NCI-H69 (cell line): ENCODE data around the gene NUDT19.
"Not testable (repeated sequence)": the region's sequence is repeated elsewhere in the genome, so short reads cannot be mapped to it uniquely, and the experiment has no call there.

ENCODE experiments used
- DNase-seq: peaks from one replicate; lab custom pipeline; 2025; lab: John Stamatoyannopoulos, UW

Gene NUDT19

GRCh38 chr19:32675720-32676185 is 15.9 kb upstream of the NUDT19 start, which contains the start of gene RGS9BP:
Gene RGS9BP, plus strand, starts transcription at chr19:32675848. Its CDS starts 416 bp downstream, at chr19:32676264.
- DNase-seq, result peak; percentile 75

GRCh38 chr19:32676186-32676894 is 15.3 kb upstream of the NUDT19 start:
- DNase-seq, result peak; percentile 82

- no peak for DNase-seq
These were observed 14.7 kb upstream of the NUDT19 start for GRCh38 chr19:32676895-32677359.

- DNase-seq, result peak; percentile 4
These were observed 14.0 kb upstream of the NUDT19 start for GRCh38 chr19:32677657-32678056.

- DNase-seq, result no peak
These were observed 10.6 kb upstream of the NUDT19 start for GRCh38 chr19:32680986-32681385.

GRCh38 chr19:32682317-32682716 is 9.3 kb upstream of the NUDT19 start:
- DNase-seq, result no peak

- no peak for DNase-seq
These were observed 4.7 kb upstream of the NUDT19 start for GRCh38 chr19:32686847-32687475.

- DNase-seq, result no peak
These were observed 3.9 kb upstream of the NUDT19 start for GRCh38 chr19:32687681-32688080.

- no peak for DNase-seq
These were observed 3.3 kb upstream of the NUDT19 start for GRCh38 chr19:32688311-32688710.

- DNase-seq, result peak; percentile 80
These were observed 518 bp downstream of the NUDT19 start for GRCh38 chr19:32691952-32692726.

- no peak for DNase-seq
These were observed 1.1 kb downstream of the NUDT19 start for GRCh38 chr19:32692727-32693061.

- not testable (repeated sequence) for DNase-seq
These were observed 1.8 kb downstream of the NUDT19 start for GRCh38 chr19:32693151-32694108.

- not testable (repeated sequence) for DNase-seq
These were observed 2.7 kb downstream of the NUDT19 start for GRCh38 chr19:32694316-32694715.

- not testable (repeated sequence) for DNase-seq
These were observed 3.2 kb downstream of the NUDT19 start for GRCh38 chr19:32694851-32695250.

GRCh38 chr19:32695506-32695905 is 3.9 kb downstream of the NUDT19 start:
- not testable (repeated sequence) for DNase-seq

GRCh38 chr19:32696771-32697170 is 5.2 kb downstream of the NUDT19 start:
- not testable (repeated sequence) for DNase-seq

GRCh38 chr19:32700129-32700528 is 8.5 kb downstream of the NUDT19 start:
- not testable (repeated sequence) for DNase-seq

GRCh38 chr19:32702010-32702409 is 10.4 kb downstream of the NUDT19 start:
- peak; percentile 93 for DNase-seq

- DNase-seq, result not testable (repeated sequence)
These were observed 12.4 kb downstream of the NUDT19 start for GRCh38 chr19:32704006-32704405.

- no peak for DNase-seq
These were observed 16.8 kb downstream of the NUDT19 start for GRCh38 chr19:32708457-32708856.

GRCh38 chr19:32709032-32709431 is 17.4 kb downstream of the NUDT19 start:
- no peak for DNase-seq
